Fibroblast of pulmonary artery (primary cell): ENCODE results near the gene GNG7.
"Not testable (repeated sequence)": the region's sequence is repeated elsewhere in the genome, so short reads cannot be mapped to it uniquely, and the experiment has no call there.

ENCODE experiments used
- DNase-seq: peaks from one replicate; pipeline ENCODE4 v3.0.0-alpha.2; 2010; ENCODE audit warnings: low read depth
- H3K4me3 ChIP-seq: replicated peaks from 2 replicates; pipeline ENCODE4 v1.5.1; 2011; ENCODE audit warnings: low read depth, mild to moderate bottlenecking, control low read depth, low read length, moderate library complexity
- CTCF ChIP-seq: IDR thresholded peaks from 2 replicates; pipeline ENCODE4 v1.5.1; 2011; ENCODE audit warnings: mild to moderate bottlenecking, control low read depth, low read length, inconsistent platforms; ENCODE audit errors: missing control alignments

The GNG7 gene

GRCh38 chr19:2584002-2584401, 118.5 kb downstream of the GNG7 start:
- no peak overlapping the region for H3K4me3 ChIP-seq
- TF ChIP-seq CTCF = no peak
- no peak for DNase-seq

GRCh38 chr19:2582984-2583956, 119.2 kb downstream of the GNG7 start:
- TF ChIP-seq CTCF = no peak
- DNase-seq = peak; percentile 31
- H3K4me3 ChIP-seq = no peak overlapping the region

- not testable (repeated sequence) for DNase-seq, H3K4me3 ChIP-seq
Measured at GRCh38 chr19:2580396-2580795, 122.1 kb downstream of the GNG7 start.

- no peak for DNase-seq
- peak overlapping the region; percentile 51 for H3K4me3 ChIP-seq
- no peak for TF ChIP-seq CTCF
Measured at GRCh38 chr19:2579678-2580280, 122.7 kb downstream of the GNG7 start.

- peak; percentile 85 for TF ChIP-seq CTCF
- H3K4me3 ChIP-seq = peak overlapping the region; percentile 51
- DNase-seq = peak; percentile 94
Measured at GRCh38 chr19:2578901-2579677, 123.4 kb downstream of the GNG7 start.

- H3K4me3 ChIP-seq = peak overlapping the region; percentile 51
- peak; percentile 65 for DNase-seq
Measured at GRCh38 chr19:2578391-2578890, 124.1 kb downstream of the GNG7 start.

More at GRCh38 chr19:2578391-2578890, 124.1 kb downstream of the GNG7 start:
- no peak for TF ChIP-seq CTCF
